ENCODE measurements around the gene REV1. TPM values are rescaled to one million over a fixed set of nuclear protein-coding genes. Genes with fewer than 3 reads are reported as not detected.

Gene REV1
- total RNA-seq, 1 experiment from 2014 or later, result 34.3 TPM

GRCh38 chr2:99398303-99398702, 91.5 kb downstream of the REV1 start (continued):
- no peak for TF ChIP-seq REST (IDR thresholded peaks at IDR 0.05; ENCODE audit: low read depth)
- TF ChIP-seq ZFX (IDR thresholded peaks at IDR 0.05), result no peak
- TF ChIP-seq POLR2AphosphoS5 (IDR thresholded peaks at IDR 0.05; ENCODE audit: low read depth, low read length), result no peak
- TF ChIP-seq EGR1 (IDR thresholded peaks at IDR 0.05; ENCODE audit: low read depth), result no peak

- TF ChIP-seq CBX3 (IDR thresholded peaks at IDR 0.05; ENCODE audit: low read depth), result no peak
- TF ChIP-seq ELF1 (IDR thresholded peaks at IDR 0.05; ENCODE audit: borderline replicate concordance, low read depth), result no peak
- no peak for TF ChIP-seq EZH2phosphoT487 (IDR thresholded peaks at IDR 0.05; ENCODE audit: borderline replicate concordance)
- no peak for TF ChIP-seq YY1 (IDR thresholded peaks at IDR 0.05; ENCODE audit: extremely low read depth, insufficient replicate concordance, low read depth, low read length)
- TF ChIP-seq JUND (IDR thresholded peaks at IDR 0.05), result no peak
- peak; percentile 9; the same call in 1 of the 2 replicates for TF ChIP-seq POLR2AphosphoS5 (IDR thresholded peaks at IDR 0.05; ENCODE audit: low read depth, low read length)
- Histone ChIP-seq H3K4me2 (ENCODE audit: low read length) (no peak overlapping the region), H3K79me2 (ENCODE audit: insufficient read depth, low read length) (no peaks in the 10 kb centered on the region; the same call in 1 of the 2 replicates), H3K4me3 (replicated peaks in 1 of 2; ENCODE audit: low read depth in 1 of 2, low read length in 2 of 2) (no peak overlapping the region), H4K20me1 (ENCODE audit: insufficient read depth) (no peaks in the 10 kb centered on the region), H2AFZ (ENCODE audit: low read depth, low read length, poor library complexity, severe bottlenecking) (no peak overlapping the region), H3K4me1 (ENCODE audit: control insufficient read depth in 1 of 2, insufficient read depth in 2 of 2, low read length in 2 of 2) (no peaks in the 10 kb centered on the region), H3K27me3 (ENCODE audit: insufficient read depth, low read length) (no peaks in the 10 kb centered on the region), H3K27ac (ENCODE audit: low read depth, low read length) (no peak overlapping the region), H3K9me2 (ENCODE audit: insufficient read depth) (no peaks in the 10 kb centered on the region), H3K36me3 (ENCODE audit: control insufficient read depth in 1 of 2, insufficient read depth in 2 of 2, low read length in 2 of 2) (peaks cover 53 to 66% of the 10 kb centered on the region in 2 experiments), H3K9me3 (ENCODE audit: control insufficient read depth in 1 of 2, insufficient read depth in 1 of 2, low read depth in 1 of 2, low read length in 2 of 2) (no peaks in the 10 kb centered on the region), H3K9ac (ENCODE audit: low read length) (no peak overlapping the region)
- POLR2A ChIA-PET, result no interaction called here
- CTCF ChIA-PET, result no interaction called here
- ATAC-seq, result no peak
- BruUV-seq (replicated peaks), result no TSS peak
- RAD21 ChIA-PET (ENCODE audit: low non-redundant PET in 1 of 2, low total read pairs in 2 of 2, uncharacterized antibody in 2 of 2, unreplicated experiment in 2 of 2), result no interaction called here
- intact Hi-C loops (cut with micrococcal nuclease), result no loop called here
- DNase-seq (ENCODE audit: low read depth, low spot score), result no peak
Observed at GRCh38 chr2:99397266-99397920, 92.4 kb downstream of the REV1 start.
